OCI-LY3 (cell line): ENCODE measurements around the gene EFCAB13.

ENCODE experiments used
- H2AFZ ChIP-seq: fragments of 200-600, 300-600 bp; shearing (Covaris generic); 2 replicates; pipeline ENCODE4 v1.6.0; 2014; ENCODE audit warnings: antibody characterized with exemption, low read depth, low read length
- H3K27ac ChIP-seq: fragments of 200-600, 300-600 bp; sonication (generic); 2 replicates; pipeline ENCODE4 v1.5.1; 2014; ENCODE audit warnings: mild to moderate bottlenecking, low read length, moderate library complexity, mixed read lengths
- H3K27me3 ChIP-seq: fragments of 200-600, 300-600 bp; sonication (generic); 2 replicates; pipeline ENCODE4 v1.6.1; 2014; ENCODE audit warnings: low read depth, low read length, mixed read lengths
- H3K36me3 ChIP-seq: fragments of 200-600, 300-600 bp; sonication (generic); replicated peaks from 2 replicates; pipeline ENCODE3; 2014; ENCODE audit warnings: low read depth, low read length, mixed read lengths
- H3K4me1 ChIP-seq: fragments of 300-600, 200-600 bp; sonication (generic); 2 replicates; pipeline ENCODE4 v1.6.1; 2014; ENCODE audit warnings: low read length, mixed read lengths
- H3K4me2 ChIP-seq: fragments of 200-600, 300-600 bp; sonication (generic); 2 replicates; pipeline ENCODE4 v1.6.1; 2014; ENCODE audit warnings: low read length, mixed read lengths
- H3K4me3 ChIP-seq: fragments of 300-600, 200-600 bp; sonication (generic); 2 replicates; pipeline ENCODE4 v1.5.1; 2014; ENCODE audit warnings: antibody characterized with exemption, mild to moderate bottlenecking, low read length, moderate library complexity
- H3K79me2 ChIP-seq: fragments of 300-600, 200-600 bp; shearing (Covaris generic); 2 replicates; pipeline ENCODE4 v1.6.1; 2014; ENCODE audit warnings: mild to moderate bottlenecking, low read length, mixed read lengths
- H3K9ac ChIP-seq: fragments of 300-600, 200-600 bp; shearing (Covaris generic); 2 replicates; pipeline ENCODE4 v1.6.0; 2014; ENCODE audit warnings: mild to moderate bottlenecking, low read length, moderate library complexity
- H3K9me3 ChIP-seq: fragments of 200-600, 300-600 bp; shearing (Covaris generic); 2 replicates; pipeline ENCODE4 v1.6.1; 2014; ENCODE audit warnings: low read length, mixed read lengths; ENCODE audit not compliant: insufficient read depth
- H4K20me1 ChIP-seq: fragments of 200-600, 300-600 bp; sonication (generic); 2 replicates; pipeline ENCODE4 v1.6.1; 2016; ENCODE audit warnings: low read length, mixed read lengths; ENCODE audit not compliant: insufficient read depth
- EZH2phosphoT487 ChIP-seq: fragments of 200-600 bp; shearing (Covaris generic); IDR thresholded peaks from 2 replicates; pipeline ENCODE4 v1.6.1; 2018; ENCODE audit warnings: antibody characterized with exemption, mixed run types, low read depth
- TF ChIP-seq, protein P1 (sequence below): fragments of 200-600, 300-600 bp; sonication (generic); IDR thresholded peaks from 2 replicates; pipeline ENCODE4 v1.5.1; 2014; ENCODE audit warnings: antibody characterized with exemption, low read length, low read depth

EFCAB13 gene, protein sequence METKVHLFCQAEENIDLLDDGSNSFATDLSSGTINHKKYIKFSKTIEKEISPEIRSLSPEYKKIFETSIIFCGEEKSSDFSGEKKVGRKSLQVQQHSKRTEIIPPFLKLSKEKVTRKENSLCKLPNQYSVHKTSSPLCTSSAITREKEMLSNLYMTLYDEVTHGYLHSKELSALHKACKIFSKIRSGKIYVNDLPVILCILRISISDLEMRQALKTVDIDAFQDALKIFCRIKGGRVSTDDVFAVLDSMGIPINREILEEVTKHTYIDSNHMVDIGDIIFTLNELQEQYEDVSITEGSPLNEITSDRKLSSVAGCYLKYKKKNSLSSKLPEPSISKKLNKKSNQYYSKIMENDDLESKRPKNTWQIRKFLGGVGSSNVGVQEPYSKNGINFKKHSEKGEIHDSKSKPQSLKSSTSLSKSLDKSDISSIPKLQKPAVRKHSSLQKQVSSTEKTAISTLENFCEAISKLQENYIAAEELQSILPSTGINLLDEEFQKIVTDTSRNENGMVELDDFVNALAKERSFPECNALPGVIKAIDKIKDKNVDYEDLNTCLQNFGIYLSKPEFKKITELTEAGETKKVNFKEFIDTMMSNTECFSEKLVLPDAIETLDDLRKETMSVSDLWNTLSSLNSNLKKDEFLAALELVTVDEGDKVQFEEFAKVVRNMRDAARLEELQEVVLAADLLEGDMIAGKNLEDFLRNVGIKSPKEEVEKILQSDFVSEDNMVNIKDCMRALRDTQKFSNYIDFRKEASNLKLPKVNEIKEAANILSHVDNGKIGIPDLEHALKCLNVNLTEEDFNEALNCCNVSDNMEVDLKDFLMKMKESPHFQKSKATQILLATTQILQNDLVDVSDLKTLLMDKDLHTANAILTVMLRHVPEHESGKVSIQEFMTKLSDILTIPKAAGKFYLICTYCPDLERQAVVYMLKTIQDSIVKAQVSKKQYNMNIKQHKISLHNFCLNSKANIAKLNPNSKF

DNA sequence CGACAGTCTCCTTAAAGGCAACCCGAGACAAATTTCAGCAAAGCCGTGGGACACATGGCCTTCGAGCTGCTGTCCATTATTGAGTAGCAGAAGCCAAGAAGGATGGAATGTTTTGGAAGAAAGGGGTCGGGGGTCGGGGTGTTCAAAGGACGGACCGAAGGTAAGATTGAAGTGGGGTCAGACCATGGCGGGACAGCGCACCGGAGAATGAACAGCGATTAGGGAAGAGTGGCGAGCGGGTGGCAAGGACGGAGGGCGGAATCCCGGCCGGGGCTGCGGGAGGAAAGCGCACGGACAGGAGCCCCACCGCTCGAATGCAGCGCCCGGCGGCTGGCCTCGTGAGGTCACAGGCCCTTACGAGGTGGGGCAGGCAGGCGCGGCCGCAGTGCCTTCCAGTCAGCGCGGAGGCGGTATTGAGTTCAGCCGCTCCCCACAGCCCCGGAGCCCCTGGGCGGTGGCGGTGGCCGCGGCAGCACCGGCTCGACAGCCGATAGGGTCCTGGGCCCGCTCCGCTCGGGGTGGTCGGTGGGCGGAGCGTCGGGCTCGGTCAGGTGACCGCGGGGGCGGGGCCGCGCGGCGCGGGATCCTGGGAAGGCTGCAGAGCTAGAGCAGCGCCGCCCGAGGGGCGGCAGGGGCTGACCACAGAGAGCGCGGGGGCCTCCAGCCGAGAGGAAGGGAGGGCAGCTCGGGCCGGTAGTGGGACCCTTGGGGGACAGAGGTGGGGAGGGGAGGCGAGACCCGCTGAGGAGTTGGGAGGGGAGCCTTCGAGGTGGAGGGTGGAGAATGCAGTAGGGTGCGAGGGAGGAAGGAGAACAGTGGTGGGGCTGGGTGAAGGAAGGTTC, at the start of gene EFCAB13:
Gene EFCAB13 (plus strand): TSS at position 574 of the 842 bp plus-strand sequence. CDS start 4,399 bp downstream, outside the sequence.
- no peaks in the 10 kb centered on the region for H3K27me3 ChIP-seq
- peak within 1 kb of the TSS; percentile 85 for H2AFZ ChIP-seq
- no peaks in the 10 kb centered on the region for H3K9me3 ChIP-seq
- peak within 1 kb of the TSS; percentile 92 for H3K4me3 ChIP-seq
- no peaks in the 10 kb centered on the region for H4K20me1 ChIP-seq
- peak within 1 kb of the TSS; percentile 93 for H3K4me2 ChIP-seq
- H3K9ac ChIP-seq = peak within 1 kb of the TSS; percentile 94
- H3K4me1 ChIP-seq = peaks cover 5% of the 10 kb centered on the region; the same call in 1 of the 2 replicates
- no peaks in the 10 kb centered on the region for H3K79me2 ChIP-seq
- peak within 1 kb of the TSS; percentile 93 for H3K27ac ChIP-seq
- no peak for TF ChIP-seq EZH2phosphoT487
- TF ChIP-seq, protein P1, sequence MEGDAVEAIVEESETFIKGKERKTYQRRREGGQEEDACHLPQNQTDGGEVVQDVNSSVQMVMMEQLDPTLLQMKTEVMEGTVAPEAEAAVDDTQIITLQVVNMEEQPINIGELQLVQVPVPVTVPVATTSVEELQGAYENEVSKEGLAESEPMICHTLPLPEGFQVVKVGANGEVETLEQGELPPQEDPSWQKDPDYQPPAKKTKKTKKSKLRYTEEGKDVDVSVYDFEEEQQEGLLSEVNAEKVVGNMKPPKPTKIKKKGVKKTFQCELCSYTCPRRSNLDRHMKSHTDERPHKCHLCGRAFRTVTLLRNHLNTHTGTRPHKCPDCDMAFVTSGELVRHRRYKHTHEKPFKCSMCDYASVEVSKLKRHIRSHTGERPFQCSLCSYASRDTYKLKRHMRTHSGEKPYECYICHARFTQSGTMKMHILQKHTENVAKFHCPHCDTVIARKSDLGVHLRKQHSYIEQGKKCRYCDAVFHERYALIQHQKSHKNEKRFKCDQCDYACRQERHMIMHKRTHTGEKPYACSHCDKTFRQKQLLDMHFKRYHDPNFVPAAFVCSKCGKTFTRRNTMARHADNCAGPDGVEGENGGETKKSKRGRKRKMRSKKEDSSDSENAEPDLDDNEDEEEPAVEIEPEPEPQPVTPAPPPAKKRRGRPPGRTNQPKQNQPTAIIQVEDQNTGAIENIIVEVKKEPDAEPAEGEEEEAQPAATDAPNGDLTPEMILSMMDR = peak; percentile 33
- H3K36me3 ChIP-seq = peaks cover 3% of the 10 kb centered on the region

DNA sequence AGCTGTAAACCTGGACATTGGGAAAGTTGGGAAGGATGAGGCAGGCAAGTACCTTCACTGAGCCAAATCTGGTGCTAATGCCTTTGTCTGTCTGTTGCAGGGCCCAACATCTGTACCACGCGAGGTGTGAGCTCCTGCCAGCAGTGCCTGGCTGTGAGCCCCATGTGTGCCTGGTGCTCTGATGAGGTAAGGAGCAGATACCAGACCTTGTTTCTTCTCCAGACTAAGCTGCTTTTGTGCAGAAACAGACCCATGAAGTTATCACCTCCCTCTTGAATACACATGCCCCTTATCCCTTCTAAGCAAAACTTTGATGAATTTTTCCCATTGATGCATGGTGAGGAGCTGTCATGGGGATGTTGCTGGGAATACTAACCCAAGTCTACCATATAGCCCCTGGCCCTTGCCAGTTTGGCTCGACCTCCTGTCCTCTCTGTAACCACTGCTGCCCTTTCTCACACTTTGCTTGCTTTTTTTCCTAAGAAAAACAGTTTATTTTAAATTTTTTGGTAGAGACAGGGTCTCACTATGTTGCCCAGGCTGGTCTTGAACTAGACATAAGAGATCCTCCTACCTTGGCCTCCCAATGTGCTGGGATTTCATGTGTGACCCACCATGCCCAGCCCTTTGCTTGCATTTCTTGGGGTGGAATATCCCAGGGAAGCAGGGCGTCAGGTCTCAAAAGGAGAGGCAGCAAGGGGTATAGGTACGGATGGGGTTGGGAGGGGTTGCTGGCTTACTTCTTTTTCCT, 49.3 kb upstream of the EFCAB13 start:
- Histone ChIP-seq H2AFZ (no peak overlapping the region), H3K27ac (no peak overlapping the region), H3K9me3 (no peaks in the 10 kb centered on the region), H3K36me3 (no peaks in the 10 kb centered on the region), H3K27me3 (peaks cover 6% of the 10 kb centered on the region; the same call in 1 of the 2 replicates), H3K4me1 (peaks cover 47% of the 10 kb centered on the region), H3K79me2 (no peaks in the 10 kb centered on the region), H4K20me1 (no peaks in the 10 kb centered on the region), H3K4me2 (no peak overlapping the region), H3K9ac (no peak overlapping the region), H3K4me3 (no peak overlapping the region)
- no peak for TF ChIP-seq EZH2phosphoT487
- TF ChIP-seq, protein P1 = no peak

DNA sequence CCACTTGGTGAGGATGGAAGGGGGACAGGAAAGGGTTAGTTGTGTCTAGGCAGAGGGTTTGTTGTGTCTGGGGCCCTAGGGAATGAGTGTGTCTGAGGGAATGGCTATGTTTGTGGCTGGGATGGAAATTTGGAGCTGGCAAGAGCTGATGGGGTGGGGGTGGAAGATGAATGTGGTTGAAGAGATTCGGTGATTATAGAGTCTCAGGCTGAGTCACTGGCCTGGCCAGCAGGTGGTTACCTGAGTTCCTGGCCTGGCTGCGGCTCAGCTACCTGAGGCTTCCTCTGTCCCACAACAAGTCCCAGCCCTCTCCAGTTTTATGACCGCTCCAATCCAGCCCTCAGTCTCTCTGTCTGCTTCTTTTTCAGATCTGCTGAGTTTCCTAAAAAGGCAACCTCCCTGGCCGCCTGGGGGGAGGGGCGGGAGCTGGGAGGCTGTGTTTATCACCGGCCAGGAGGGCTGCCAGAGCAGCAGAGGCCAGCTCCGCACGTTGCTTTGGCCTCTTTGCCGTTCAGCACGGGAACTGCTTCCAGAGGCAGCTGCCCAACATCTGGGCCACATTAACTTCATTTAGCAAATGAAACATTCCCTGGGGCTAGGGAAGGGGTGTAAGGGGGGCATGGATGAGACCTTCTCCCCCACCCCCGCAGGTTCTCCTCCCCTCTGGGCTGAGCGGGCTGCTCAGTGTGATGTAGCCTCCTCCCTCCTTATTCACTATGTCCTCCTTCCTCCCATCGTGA, 48.3 kb upstream of the EFCAB13 start:
- Histone ChIP-seq H3K79me2 (no peaks in the 10 kb centered on the region), H3K4me3 (no peak overlapping the region), H3K27me3 (peaks cover 6% of the 10 kb centered on the region; the same call in 1 of the 2 replicates), H3K4me1 (peaks cover 52% of the 10 kb centered on the region), H3K27ac (no peak overlapping the region), H3K9ac (no peak overlapping the region), H3K4me2 (0 out of 2 replicates have a peak overlapping the region, but pooled peaks have one; percentile 10), H4K20me1 (no peaks in the 10 kb centered on the region), H3K9me3 (no peaks in the 10 kb centered on the region), H2AFZ (no peak overlapping the region), H3K36me3 (no peaks in the 10 kb centered on the region)
- TF ChIP-seq, protein P1 = no peak
- TF ChIP-seq EZH2phosphoT487 = no peak
